ENCODE results near the gene USP3.
A peak's percentile ranks its signal among the peaks of the same experiment; 100 is the strongest.

The USP3 gene

DNA sequence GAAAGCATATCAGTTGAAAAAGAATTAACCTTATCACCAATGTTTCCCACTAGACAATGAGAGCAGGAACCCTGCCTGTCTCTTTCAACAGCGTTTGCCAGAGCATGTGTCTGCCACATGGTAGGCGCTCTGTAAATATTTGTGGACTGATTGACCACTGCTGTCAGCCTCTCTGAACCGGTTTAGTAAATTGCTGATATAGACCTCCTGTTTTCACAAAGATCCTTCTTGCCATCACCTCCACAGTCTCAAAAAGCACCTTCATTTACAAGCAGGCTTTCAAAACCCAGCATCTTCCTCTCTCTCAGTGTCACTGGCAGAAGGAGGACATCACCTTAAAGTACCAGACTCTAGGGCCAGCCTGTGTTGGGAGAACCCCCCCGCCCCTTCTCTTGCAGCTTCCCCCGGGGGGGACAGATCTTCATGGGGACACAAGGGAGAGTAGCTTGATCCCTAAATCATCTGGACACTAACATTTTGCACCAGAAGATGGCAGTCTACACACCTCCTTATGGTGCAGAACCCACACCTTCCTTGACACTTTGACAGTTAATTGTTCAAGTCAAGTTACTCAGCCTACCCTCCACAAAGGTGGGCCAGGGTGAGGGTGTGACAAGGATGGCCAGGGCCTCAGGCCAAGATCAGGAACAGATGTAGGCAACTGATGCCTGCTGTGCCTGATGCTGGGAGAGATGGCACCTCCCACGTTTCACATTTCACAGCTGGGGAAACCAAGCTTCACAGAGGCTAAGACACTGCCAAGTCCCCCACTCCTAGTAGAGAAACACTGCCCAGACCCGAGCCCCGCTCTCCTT, 37.8 kb upstream of the USP3 start:
- peak; percentile 82 for DNase-seq (ENCODE audit: extremely low spot score)
- ChIA-PET CTCF (interaction anchor here (0.6 to 3.0 kb wide), 64 partner anchors 8 to 603 kb away, joined by 3 to 38 read pairs (median 5); partner anchors contain the start of genes FBXL22, RPS27L and USP3), POLR2A (no interaction called here)
- peak; percentile 76 for TF ChIP-seq CTCF (IDR thresholded peaks at IDR 0.05; ENCODE audit: control extremely low read depth, extremely low read depth, low read depth, missing control alignments)

GRCh38 chr15:63469190-63469589, 35.2 kb upstream of the USP3 start:
- DNase-seq (ENCODE audit: extremely low spot score) = no peak
- TF ChIP-seq CTCF (IDR thresholded peaks at IDR 0.05; ENCODE audit: control extremely low read depth, extremely low read depth, low read depth, missing control alignments) = no peak
- ChIA-PET POLR2A (no interaction called here), CTCF (interaction anchor here (1.4 to 3.0 kb wide), 3 partner anchors 18 to 137 kb away, joined by 4 to 18 read pairs (median 6); no protein-coding TSS in a partner anchor)

DNA sequence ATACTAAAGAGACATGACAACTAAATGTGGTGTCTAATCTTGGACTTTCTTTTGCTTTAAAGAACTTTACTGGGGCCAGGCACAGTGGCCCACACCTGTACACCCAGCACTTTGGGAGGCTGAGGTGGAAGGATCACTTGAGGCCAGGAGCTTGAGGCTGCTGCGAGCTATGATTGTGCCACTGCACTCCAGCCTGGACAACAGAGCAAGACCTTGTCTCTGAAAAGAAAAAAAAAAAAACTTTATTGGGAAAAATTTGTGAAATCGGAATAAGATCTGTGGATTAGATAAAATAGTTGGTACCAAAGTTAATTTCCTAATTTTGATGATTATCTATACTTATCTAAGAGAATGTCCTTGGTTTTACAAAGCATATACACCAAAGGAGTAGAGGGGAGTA, 34.4 kb upstream of the USP3 start:
- DNase-seq (ENCODE audit: extremely low spot score) = no peak
- TF ChIP-seq CTCF (IDR thresholded peaks at IDR 0.05; ENCODE audit: control extremely low read depth, extremely low read depth, low read depth, missing control alignments) = no peak
- ChIA-PET POLR2A (no interaction called here), CTCF (interaction anchor here (1.8 kb wide), 1 partner anchor 17 kb away, joined by 6 read pairs; no protein-coding TSS in a partner anchor)

- POLR2A ChIA-PET = interaction anchor here (1.4 kb wide), 1 partner anchor 31 kb away, joined by 6 read pairs; the partner anchor contains the start of gene USP3
- DNase-seq (ENCODE audit: extremely low spot score) = peak; percentile 57
- TF ChIP-seq CTCF (IDR thresholded peaks at IDR 0.05; ENCODE audit: control extremely low read depth, extremely low read depth, low read depth, missing control alignments) = no peak
- CTCF ChIA-PET = interaction anchor here (0.8 to 5.2 kb wide), 10 partner anchors 9 to 138 kb away, joined by 3 to 68 read pairs (median 4); partner anchors contain the start of genes FBXL22 and USP3
Observed at GRCh38 chr15:63473007-63473748, 31.2 kb upstream of the USP3 start.

DNA sequence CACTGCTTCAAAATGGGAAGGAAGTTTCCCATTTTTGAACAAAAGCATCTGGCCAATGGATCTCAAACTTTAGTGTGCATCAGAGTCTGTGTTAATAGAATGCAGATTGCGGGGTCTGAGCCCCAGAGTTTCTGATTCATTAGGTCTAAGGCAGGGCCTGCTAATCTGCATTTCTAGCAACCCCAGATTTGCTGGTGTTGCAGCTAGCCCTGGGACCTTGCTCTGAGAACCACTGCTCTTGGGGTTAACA, 30.7 kb upstream of the USP3 start:
- DNase-seq (ENCODE audit: extremely low spot score) = no peak
- POLR2A ChIA-PET = interaction anchor here (0.5 to 1.4 kb wide), 2 partner anchors 31 to 1832 kb away, joined by 4 to 6 read pairs; partner anchors contain the start of gene USP3
- TF ChIP-seq CTCF (IDR thresholded peaks at IDR 0.05; ENCODE audit: control extremely low read depth, extremely low read depth, low read depth, missing control alignments) = no peak
- CTCF ChIA-PET = interaction anchor here (1.4 to 5.2 kb wide), 8 partner anchors 10 to 136 kb away, joined by 3 to 68 read pairs (median 4); partner anchors contain the start of gene FBXL22
